GM06990 (cell line): ENCODE data around the gene POLE.

ENCODE experiments used
- DNase-seq: peaks from one replicate; pipeline ENCODE4 v3.0.0-alpha.2; 2011; ENCODE audit not compliant: insufficient read length; ENCODE audit errors: extremely low read depth
- H3K27me3 ChIP-seq: replicated peaks from 2 replicates; pipeline ENCODE4 v1.6.0; 2011; ENCODE audit warnings: low read length; ENCODE audit not compliant: control insufficient read depth, insufficient read depth
- H3K36me3 ChIP-seq: 2 replicates; pipeline ENCODE4 v1.5.1; 2011; ENCODE audit warnings: low read length; ENCODE audit not compliant: control insufficient read depth, insufficient read depth
- H3K4me3 ChIP-seq: replicated peaks from 2 replicates; pipeline ENCODE4 v1.5.1; 2011; ENCODE audit warnings: low read depth, mild to moderate bottlenecking, control low read depth, low read length
- TF ChIP-seq, protein P1 (sequence below): IDR thresholded peaks from 2 replicates; pipeline ENCODE4 v1.5.1; 2011; ENCODE audit warnings: low read length, control low read depth, mild to moderate bottlenecking, inconsistent platforms; ENCODE audit not compliant: insufficient read depth, poor library complexity, severe bottlenecking

POLE gene

DNA sequence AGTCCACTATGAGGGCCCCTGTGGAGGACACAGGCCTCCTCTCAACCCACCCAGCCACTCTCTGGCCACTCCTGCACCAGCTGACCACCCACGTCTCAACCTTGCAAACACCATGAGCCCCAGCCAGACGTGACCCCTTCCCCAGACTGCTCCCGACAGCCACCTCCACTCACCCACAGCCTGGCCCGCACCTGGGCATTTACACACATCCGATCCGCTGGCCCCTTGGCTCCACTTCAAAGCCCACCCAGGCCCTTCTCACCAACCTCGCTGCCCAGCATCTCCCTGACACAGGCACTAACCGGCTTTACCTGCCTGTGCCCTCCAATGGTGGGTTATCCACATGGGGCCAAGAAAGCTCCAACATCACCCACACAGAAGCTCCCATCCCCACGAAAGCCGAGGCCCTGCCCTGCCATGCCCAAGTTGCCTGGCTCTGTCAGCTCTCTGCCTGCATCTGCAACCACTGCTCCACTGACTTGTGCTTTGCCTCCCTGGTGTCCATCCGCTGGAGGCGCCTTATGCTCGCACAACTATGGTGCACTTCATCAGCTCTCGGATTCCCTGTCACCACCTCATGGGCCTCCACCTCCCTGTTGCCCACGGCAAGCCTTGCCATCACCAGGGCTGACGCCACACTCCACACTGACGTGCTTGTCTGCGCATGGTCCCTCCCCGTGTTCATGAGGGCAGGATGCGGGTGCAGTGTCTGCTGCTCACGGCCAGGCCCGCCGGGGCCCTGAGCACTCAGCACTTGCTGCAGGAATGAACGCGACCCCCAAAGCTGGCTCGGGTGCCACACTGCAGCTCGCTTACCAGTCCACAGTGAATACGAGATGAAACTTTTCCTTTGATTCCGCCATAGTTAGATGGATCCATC, 51.8 kb downstream of the POLE start:
- H3K36me3 ChIP-seq, result peaks cover 46% of the 10 kb centered on the region
- TF ChIP-seq, protein P1, sequence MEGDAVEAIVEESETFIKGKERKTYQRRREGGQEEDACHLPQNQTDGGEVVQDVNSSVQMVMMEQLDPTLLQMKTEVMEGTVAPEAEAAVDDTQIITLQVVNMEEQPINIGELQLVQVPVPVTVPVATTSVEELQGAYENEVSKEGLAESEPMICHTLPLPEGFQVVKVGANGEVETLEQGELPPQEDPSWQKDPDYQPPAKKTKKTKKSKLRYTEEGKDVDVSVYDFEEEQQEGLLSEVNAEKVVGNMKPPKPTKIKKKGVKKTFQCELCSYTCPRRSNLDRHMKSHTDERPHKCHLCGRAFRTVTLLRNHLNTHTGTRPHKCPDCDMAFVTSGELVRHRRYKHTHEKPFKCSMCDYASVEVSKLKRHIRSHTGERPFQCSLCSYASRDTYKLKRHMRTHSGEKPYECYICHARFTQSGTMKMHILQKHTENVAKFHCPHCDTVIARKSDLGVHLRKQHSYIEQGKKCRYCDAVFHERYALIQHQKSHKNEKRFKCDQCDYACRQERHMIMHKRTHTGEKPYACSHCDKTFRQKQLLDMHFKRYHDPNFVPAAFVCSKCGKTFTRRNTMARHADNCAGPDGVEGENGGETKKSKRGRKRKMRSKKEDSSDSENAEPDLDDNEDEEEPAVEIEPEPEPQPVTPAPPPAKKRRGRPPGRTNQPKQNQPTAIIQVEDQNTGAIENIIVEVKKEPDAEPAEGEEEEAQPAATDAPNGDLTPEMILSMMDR, result no peak
- H3K27me3 ChIP-seq, result no peaks in the 10 kb centered on the region
- no peak for DNase-seq
- H3K4me3 ChIP-seq, result no peak overlapping the region

DNA sequence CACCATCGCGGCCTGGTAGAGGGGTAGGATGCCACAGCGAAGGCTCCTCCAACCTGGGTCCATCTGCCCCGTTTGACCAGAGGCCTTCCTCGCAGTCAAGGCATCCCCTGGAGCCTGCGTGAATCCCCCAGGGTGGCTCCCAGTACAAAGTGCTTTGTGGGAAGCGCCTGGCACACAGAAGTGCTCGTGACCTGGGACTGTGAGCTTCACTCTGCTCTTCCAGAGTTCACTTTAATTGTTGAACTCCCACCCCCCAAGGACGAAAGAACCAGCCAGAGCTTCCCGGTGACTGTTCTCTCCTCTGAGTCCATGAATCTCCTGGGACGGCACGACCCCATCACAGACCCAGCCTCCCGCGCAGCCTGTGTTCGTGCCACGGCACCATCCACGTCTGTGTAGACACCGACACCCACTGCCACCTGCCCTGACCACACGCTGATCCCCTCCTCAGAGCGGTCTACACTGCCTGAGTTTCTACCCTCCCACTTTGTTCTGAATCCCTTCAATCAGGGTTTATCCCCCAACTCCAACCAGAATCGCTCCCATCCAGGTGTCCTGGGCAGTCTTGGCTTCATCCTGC, 52.6 kb downstream of the POLE start:
- no peak for DNase-seq
- peaks cover 46% of the 10 kb centered on the region for H3K36me3 ChIP-seq
- no peaks in the 10 kb centered on the region for H3K27me3 ChIP-seq
- TF ChIP-seq, protein P1, result no peak
- no peak overlapping the region for H3K4me3 ChIP-seq

DNA sequence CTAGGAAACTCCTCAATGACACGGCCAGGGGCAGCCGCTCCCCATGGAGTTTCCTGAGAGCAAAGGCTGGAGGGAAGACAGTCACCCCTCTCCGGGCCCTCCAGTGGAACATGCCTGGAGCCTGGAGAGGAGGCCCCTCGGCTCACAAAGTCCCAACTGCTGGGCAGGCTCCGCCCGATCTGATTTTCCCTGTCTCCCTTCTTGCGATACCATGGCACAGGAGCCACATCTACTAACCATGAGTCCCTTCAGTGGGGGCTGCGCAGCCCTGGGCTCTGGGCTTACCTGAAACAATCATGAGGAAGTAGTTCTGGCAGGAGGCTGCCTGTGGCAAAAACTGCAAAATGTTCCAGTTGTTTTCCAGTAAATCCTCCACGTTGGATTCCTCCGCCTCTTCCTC, 53.2 kb downstream of the POLE start:
- H3K27me3 ChIP-seq, result no peaks in the 10 kb centered on the region
- TF ChIP-seq, protein P1, result no peak
- H3K4me3 ChIP-seq, result no peak overlapping the region
- no peak for DNase-seq
- H3K36me3 ChIP-seq, result peaks cover 42% of the 10 kb centered on the region

DNA sequence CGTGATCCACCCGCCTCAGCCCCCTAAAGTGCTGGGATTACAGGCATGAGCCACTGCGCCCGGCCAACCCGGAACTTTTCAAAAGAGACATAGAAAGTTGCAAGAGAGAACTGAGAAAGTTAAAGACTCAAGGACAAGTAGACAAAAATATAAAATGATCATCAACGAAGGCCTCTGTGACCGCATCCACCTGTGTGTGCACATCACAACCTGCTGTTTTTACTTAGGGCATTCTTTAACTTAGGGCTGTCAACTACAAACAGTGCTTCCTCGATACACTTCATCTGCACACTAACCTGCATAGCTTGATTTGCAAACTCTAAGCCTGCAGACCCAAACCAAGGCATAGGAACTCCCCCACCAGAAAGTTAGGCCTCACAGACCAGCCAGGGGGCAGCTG, 53.7 kb downstream of the POLE start:
- H3K4me3 ChIP-seq, result no peak overlapping the region
- H3K36me3 ChIP-seq, result peaks cover 41% of the 10 kb centered on the region
- no peak for DNase-seq
- TF ChIP-seq, protein P1, result no peak
- H3K27me3 ChIP-seq, result no peaks in the 10 kb centered on the region

DNA sequence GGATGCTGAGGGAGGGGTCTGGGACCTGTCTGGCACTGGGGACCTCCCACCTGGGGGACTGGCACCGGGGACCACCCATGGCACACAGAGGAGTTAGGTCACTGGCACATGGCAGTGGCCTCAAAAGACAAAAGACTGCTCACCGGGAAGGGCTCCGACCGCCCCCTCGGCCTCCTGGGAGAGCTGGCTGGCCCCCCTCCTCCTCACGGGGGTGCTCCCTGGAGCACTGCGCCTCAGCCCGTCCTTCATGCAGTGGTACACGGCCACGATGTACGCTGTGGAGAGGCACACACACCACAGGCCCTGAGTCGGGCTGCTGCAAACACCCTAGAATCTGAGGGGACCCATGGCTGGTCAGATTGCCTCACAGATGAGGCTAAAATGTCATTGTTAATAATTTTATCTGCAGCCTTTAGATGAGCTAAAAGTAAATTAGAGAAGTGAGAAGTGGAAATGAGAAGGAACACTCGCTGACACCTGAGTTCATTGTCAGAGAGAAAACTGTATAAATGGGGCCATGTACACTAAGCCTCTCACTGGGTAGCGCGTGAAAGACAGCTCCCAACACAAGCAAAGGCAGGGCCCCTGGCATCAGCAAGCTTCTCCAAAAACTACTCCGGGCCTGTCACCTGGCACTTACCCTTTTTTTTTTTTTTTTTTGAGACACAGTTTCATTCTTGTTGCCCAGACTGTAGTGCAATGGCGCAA, 54.5 kb downstream of the POLE start:
- Histone ChIP-seq H3K36me3 (peaks cover 38% of the 10 kb centered on the region), H3K27me3 (no peaks in the 10 kb centered on the region), H3K4me3 (no peak overlapping the region)
- TF ChIP-seq, protein P1, result no peak
- no peak for DNase-seq
